SU-DHL-6 (cell line): ENCODE results near the gene STYXL1.

Experiments used
- H2AFZ ChIP-seq: fragments of 200-600 bp; sonication (generic); 2 replicates; pipeline ENCODE4 v1.6.1; 2014; ENCODE audit warnings: low read depth, mild to moderate bottlenecking, moderate library complexity, mixed read lengths, antibody characterized with exemption, low read length; ENCODE audit not compliant: severe bottlenecking
- H3F3A ChIP-seq: fragments of 200-600 bp; shearing (Covaris generic); 2 replicates; pipeline ENCODE4 v1.6.0; 2016; ENCODE audit warnings: antibody characterized with exemption, mild to moderate bottlenecking; ENCODE audit not compliant: insufficient read depth
- H3K27ac ChIP-seq: fragments of 200-600 bp; sonication (generic); 2 replicates; pipeline ENCODE4 v1.5.1; 2016; ENCODE audit warnings: low read depth, mild to moderate bottlenecking, low read length, moderate library complexity, mixed read lengths
- H3K27me3 ChIP-seq: fragments of 200-600 bp; sonication (generic), shearing (Covaris generic); 2 replicates; pipeline ENCODE4 v1.6.0; 2014; ENCODE audit warnings: mild to moderate bottlenecking, low read length
- H3K36me3 ChIP-seq: fragments of 200-600 bp; sonication (generic); 2 replicates; pipeline ENCODE4 v1.6.1; 2014; ENCODE audit warnings: mild to moderate bottlenecking, low read length, mixed read lengths
- H3K4me2 ChIP-seq: fragments of 300-600, 200-600 bp; shearing (Covaris generic), sonication (generic); 2 replicates; pipeline ENCODE4 v1.6.0; 2014; ENCODE audit warnings: low read length, low read depth, mild to moderate bottlenecking; ENCODE audit not compliant: poor library complexity, severe bottlenecking
- H3K4me3 ChIP-seq: fragments of 200-600 bp; sonication (generic); 2 replicates; pipeline ENCODE4 v1.5.1; 2014; ENCODE audit warnings: antibody characterized with exemption, low read length, mild to moderate bottlenecking, mixed read lengths; ENCODE audit not compliant: insufficient read depth, poor library complexity, severe bottlenecking
- H3K79me2 ChIP-seq: fragments of 200-600 bp; sonication (generic); 2 replicates; pipeline ENCODE4 v1.6.1; 2014; ENCODE audit warnings: mild to moderate bottlenecking, low read length, moderate library complexity; ENCODE audit not compliant: insufficient read depth
- H3K9ac ChIP-seq: fragments of 200-600 bp; sonication (generic); 2 replicates; pipeline ENCODE4 v1.7.0; 2014; ENCODE audit warnings: mild to moderate bottlenecking, low read length
- H3K9me2 ChIP-seq: fragments of 200-600 bp; sonication (generic); replicated peaks from 2 replicates; pipeline ENCODE4 v1.6.1; 2014; ENCODE audit warnings: low read length; ENCODE audit not compliant: insufficient read depth
- H3K9me3 ChIP-seq: fragments of 200-600 bp; sonication (generic); 2 replicates; pipeline ENCODE4 v1.6.1; 2014; ENCODE audit warnings: low read length, mixed read lengths; ENCODE audit not compliant: insufficient read depth
- H4K20me1 ChIP-seq: fragments of 200-600 bp; sonication (generic); 2 replicates; pipeline ENCODE4 v1.6.1; 2014; ENCODE audit warnings: low read depth, mild to moderate bottlenecking, antibody characterized with exemption, low read length, moderate library complexity, mixed read lengths
- CTCF ChIP-seq: fragments of 200-600 bp; sonication (generic); IDR thresholded peaks from one replicate; pipeline ENCODE4 v1.5.1; 2017; ENCODE audit warnings: antibody characterized with exemption, mild to moderate bottlenecking, low read length, moderate library complexity; ENCODE audit not compliant: insufficient read depth, poor library complexity, severe bottlenecking
- EZH2phosphoT487 ChIP-seq: fragments of 200-600 bp; sonication (generic), shearing (Covaris generic); conservative IDR thresholded peaks from 2 replicates; pipeline ENCODE4 v1.6.1; 2018; ENCODE audit warnings: mild to moderate bottlenecking, antibody characterized with exemption, low read length, moderate library complexity, mixed read lengths

STYXL1 gene

GRCh38 chr7:75987805-75988567 lies 59.8 kb downstream of the STYXL1 start:
- H3K9me3 ChIP-seq: no peaks in the 10 kb centered on the region
- H4K20me1 ChIP-seq: no peaks in the 10 kb centered on the region
- no peak for TF ChIP-seq EZH2phosphoT487
- TF ChIP-seq CTCF: no peak
- no peak overlapping the region for H2AFZ ChIP-seq
- no peak overlapping the region for H3K4me2 ChIP-seq
- H3K9ac ChIP-seq: no peak overlapping the region
- H3K36me3 ChIP-seq: no peaks in the 10 kb centered on the region
- no peak overlapping the region for H3K4me3 ChIP-seq
- no peaks in the 10 kb centered on the region for H3K27me3 ChIP-seq
- no peaks in the 10 kb centered on the region for H3F3A ChIP-seq
- H3K79me2 ChIP-seq: no peaks in the 10 kb centered on the region
- H3K27ac ChIP-seq: no peak overlapping the region
- H3K9me2 ChIP-seq: no peaks in the 10 kb centered on the region

GRCh38 chr7:75987026-75987804 lies 60.6 kb downstream of the STYXL1 start:
- H3K4me3 ChIP-seq: no peak overlapping the region
- H3K4me2 ChIP-seq: no peak overlapping the region
- H3K36me3 ChIP-seq: no peaks in the 10 kb centered on the region
- H3F3A ChIP-seq: no peaks in the 10 kb centered on the region
- no peaks in the 10 kb centered on the region for H3K9me2 ChIP-seq
- H3K27ac ChIP-seq: no peak overlapping the region
- no peaks in the 10 kb centered on the region for H3K9me3 ChIP-seq
- no peaks in the 10 kb centered on the region for H3K79me2 ChIP-seq
- no peak overlapping the region for H3K9ac ChIP-seq
- no peak overlapping the region for H2AFZ ChIP-seq
- TF ChIP-seq CTCF: no peak
- TF ChIP-seq EZH2phosphoT487: no peak
- H3K27me3 ChIP-seq: no peaks in the 10 kb centered on the region
- no peaks in the 10 kb centered on the region for H4K20me1 ChIP-seq

- H3K36me3 ChIP-seq: no peaks in the 10 kb centered on the region
- TF ChIP-seq CTCF (no peak), EZH2phosphoT487 (no peak)
- no peak overlapping the region for H2AFZ ChIP-seq
- H3K27me3 ChIP-seq: no peaks in the 10 kb centered on the region
- H3K9ac ChIP-seq: no peak overlapping the region
- H3K27ac ChIP-seq: no peak overlapping the region
- H3K4me2 ChIP-seq: no peak overlapping the region
- no peaks in the 10 kb centered on the region for H3K9me2 ChIP-seq
- H3F3A ChIP-seq: no peaks in the 10 kb centered on the region
- no peaks in the 10 kb centered on the region for H3K9me3 ChIP-seq
- no peak overlapping the region for H3K4me3 ChIP-seq
- H3K79me2 ChIP-seq: no peaks in the 10 kb centered on the region
- H4K20me1 ChIP-seq: no peaks in the 10 kb centered on the region
Observed at GRCh38 chr7:75986147-75986781, 61.5 kb downstream of the STYXL1 start.
